CD4-positive, alpha-beta T cell treated with Interleukin-6 at 100 ng/mL for 8 hours (primary cell): ENCODE data around the gene GJB3.
"Not testable (repeated sequence)": the region's sequence is repeated elsewhere in the genome, so short reads cannot be mapped to it uniquely, and the experiment has no call there.

Source experiments
- DNase-seq: peaks from one replicate; pipeline ENCODE4 v3.0.0-alpha.2; 2020; ENCODE audit warnings: mixed read lengths, low spot score

The GJB3 gene

DNA sequence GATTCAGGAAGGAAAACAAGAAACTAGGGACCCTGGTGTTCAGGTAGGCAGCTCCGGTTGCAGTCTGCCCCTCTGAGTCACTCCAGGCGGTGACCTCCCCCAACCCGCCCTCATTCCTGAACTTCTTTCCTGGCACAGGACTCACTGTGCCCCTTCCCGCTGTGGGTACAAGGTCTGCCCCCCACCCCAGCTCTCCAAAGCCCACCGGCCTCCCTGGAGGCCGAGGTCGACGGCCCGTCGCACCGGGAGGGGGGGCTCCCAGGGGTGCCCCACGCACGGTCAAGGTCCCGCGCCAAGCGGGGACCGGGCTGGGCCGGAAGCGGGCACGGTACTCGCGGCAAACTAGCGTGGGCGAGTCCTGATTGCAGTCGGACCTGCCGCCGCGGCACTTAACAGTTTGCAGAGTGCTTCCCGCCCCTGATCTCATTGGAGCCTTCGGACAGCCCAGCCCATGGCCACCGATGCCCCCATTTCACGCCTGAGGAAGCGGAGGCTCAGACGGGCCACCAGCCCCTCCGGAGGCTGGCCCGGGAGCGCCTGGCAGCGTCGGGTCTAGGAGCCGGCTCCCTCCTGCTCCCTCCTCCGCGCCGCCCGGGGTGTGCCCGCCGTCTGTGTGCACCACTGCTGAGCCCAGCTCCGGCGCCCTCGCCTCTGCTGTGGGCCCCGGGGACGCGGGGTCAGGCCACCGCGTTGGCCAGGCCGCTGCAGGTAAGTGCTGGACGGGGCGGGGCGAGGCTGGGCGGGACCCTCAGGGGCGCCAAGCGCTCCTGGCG lies at the start of gene GJB3:
GJB3 (plus strand) TSS at position 144 of the 773 bp plus-strand sequence. CDS start 3,549 bp downstream, outside the sequence.
- DNase-seq, result no peak

GRCh38 chr1:34732831-34733230 lies 48.2 kb upstream of the GJB3 start:
- not testable (repeated sequence) for DNase-seq

- no peak for DNase-seq
These were observed 44.3 kb upstream of the GJB3 start for GRCh38 chr1:34736692-34737091.

- not testable (repeated sequence) for DNase-seq
These were observed 43.8 kb upstream of the GJB3 start for GRCh38 chr1:34737236-34737635.

DNA sequence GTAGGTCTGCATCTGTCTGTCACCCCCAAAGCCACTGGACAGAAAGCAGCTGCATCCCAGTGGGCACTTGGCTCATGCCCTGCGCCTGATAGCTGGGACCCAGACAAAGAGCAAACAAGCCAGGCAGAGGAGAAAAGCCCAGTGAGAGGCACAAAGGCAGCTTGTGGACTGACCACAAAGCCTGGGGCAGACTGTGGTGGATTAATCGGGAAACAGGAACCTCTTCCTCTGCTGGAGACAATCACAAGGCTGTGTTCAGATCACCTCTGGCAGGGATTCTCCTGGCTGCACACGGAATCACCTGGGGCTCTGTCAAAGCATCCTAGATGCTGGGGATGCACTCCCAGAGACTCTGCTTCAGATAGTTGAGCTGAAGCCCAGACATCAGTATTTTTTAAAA lies 41.4 kb upstream of the GJB3 start:
- DNase-seq, result no peak

- no peak for DNase-seq
These were observed 40.7 kb upstream of the GJB3 start for GRCh38 chr1:34740161-34740868.

GRCh38 chr1:34742667-34743270 lies 38.2 kb upstream of the GJB3 start:
- peak; percentile 61 for DNase-seq

GRCh38 chr1:34743775-34744174 lies 37.2 kb upstream of the GJB3 start:
- no peak for DNase-seq

GRCh38 chr1:34744851-34745250 lies 36.2 kb upstream of the GJB3 start:
- no peak for DNase-seq

- no peak for DNase-seq
These were observed 35.3 kb upstream of the GJB3 start for GRCh38 chr1:34745666-34746065.

- no peak for DNase-seq
These were observed 34.9 kb upstream of the GJB3 start for GRCh38 chr1:34746101-34746500.

- no peak for DNase-seq
These were observed 34.0 kb upstream of the GJB3 start for GRCh38 chr1:34746785-34747637.

- DNase-seq, result no peak
These were observed 33.4 kb upstream of the GJB3 start for GRCh38 chr1:34747638-34747941.

GRCh38 chr1:34749992-34750391 lies 31.0 kb upstream of the GJB3 start:
- no peak for DNase-seq

- DNase-seq, result no peak
These were observed 30.4 kb upstream of the GJB3 start for GRCh38 chr1:34750610-34751009.

DNA sequence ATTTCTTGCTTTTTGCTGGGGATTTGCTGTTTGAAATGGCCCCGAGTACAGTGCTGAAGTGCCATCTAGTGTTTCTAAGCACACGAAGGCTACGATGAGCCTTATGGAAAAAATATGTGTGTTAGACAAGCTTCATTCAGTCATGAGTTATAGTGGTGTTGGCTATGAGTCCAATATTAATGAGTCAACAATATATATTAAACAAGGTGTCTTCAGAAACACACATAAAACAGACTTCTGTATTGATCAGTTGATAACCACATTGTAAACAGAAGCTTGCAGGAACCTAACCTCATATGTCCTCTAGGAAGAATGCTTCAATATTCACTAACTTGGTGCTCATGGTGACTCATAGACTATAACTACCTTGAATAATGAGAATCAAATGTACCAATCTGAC lies 27.9 kb upstream of the GJB3 start:
- DNase-seq, result no peak

DNA sequence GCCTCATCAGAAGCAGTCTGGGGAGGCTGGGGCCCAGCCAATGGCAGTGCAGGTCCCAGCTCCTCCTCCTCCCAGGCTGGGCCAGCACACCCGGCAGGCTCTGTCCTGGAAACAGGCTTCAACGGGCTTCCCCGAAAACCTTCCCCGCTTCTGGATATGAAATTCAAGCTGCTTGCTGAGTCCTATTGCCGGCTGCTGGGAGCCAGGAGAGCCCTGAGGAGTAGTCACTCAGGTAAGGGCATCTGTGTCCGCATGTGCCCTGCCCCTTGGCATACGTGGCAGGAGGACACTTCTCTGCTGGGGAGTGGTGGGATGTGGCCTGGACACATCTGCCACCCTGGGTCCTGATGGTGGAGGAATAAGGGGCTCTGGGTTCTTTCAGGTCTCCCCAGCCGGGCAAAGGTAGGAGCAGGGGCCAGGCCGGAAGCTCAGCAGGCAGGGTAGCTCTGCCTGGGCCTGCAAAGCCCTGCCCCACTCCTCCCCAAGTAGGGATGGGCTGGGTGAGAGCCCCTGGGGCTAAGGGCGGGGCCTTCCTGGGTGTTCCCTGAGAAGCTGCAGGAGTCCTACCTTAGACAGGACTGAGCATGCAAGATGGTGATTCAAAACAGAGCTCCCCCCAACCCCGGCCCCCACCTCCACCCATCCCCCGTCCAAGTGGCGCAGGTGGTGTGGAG lies 25.9 kb upstream of the GJB3 start, which contains the start of gene GJB5:
GJB5 (plus strand) TSS at position 84 of the 674 bp plus-strand sequence. CDS start 2,284 bp downstream, outside the sequence.
- no peak for DNase-seq

- no peak for DNase-seq
These were observed 25.1 kb upstream of the GJB3 start for GRCh38 chr1:34755961-34756360.

- DNase-seq, result no peak
These were observed 23.6 kb upstream of the GJB3 start for GRCh38 chr1:34757386-34757785.

- DNase-seq, result no peak
These were observed 22.3 kb upstream of the GJB3 start for GRCh38 chr1:34758751-34759150.

DNA sequence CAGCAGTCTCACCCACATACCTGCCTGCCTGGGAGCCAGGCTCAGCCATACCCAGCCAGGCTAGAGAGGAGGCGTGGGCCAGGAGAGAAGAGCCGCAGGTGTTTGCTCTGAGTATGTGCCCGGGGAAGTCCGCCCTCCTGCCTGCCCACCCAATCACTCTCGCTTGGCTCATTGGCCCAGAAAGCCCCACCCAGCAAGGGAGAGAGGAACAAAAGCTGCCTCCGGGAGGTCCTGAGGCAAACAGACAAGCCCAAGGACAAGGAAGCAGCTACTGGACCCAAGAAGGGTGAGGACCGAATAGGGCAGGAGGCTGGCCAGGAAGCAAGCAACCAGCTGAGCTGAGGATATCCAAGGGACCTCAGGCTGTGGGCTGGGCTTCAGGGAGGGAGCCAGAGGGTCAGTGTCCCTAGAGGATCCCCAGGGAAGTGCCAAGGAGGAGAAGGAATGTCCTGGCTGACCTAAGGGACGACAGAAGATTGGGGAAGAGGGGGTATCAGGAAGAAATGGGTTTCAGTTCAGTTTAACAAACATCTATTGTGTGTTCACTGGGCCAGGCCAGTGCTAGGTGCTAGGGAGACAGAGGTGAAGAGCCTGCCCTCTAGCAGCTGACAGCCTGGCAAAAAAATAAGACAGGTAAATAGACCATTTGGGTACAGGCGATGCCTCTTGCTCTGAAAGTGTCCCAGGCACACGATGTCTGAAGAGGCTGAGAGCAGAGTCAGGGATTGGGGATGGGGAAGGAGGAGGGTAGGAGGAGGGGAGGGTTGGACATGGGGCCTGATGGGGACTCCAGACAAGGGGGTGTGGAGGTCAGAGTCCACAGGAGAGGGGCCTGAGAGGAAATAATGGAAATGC lies 21.3 kb upstream of the GJB3 start, which contains the start of gene GJB4:
GJB4 (plus strand) TSS at position 238 of the 855 bp plus-strand sequence. CDS start 1,515 bp downstream, outside the sequence.
- no peak for DNase-seq
